D721Med (cell line): ENCODE data around the gene SLC44A3.

Source experiments
- DNase-seq: peaks from one replicate; pipeline ENCODE4 v3.0.0; 2011; ENCODE audit warnings: low spot score; ENCODE audit not compliant: insufficient read length
- FAIRE-seq: peaks from 2 replicates; lab custom pipeline; 2011; peaks lifted over from hg19 to GRCh38; lab: Jason Lieb, UNC
- CTCF ChIP-seq: IDR thresholded peaks from 2 replicates; pipeline ENCODE4 v1.5.1; 2012; ENCODE audit warnings: mild to moderate bottlenecking, control low read depth; ENCODE audit not compliant: insufficient read depth; ENCODE audit errors: missing control alignments

SLC44A3 gene

GRCh38 chr1:94883691-94884090 lies 63.5 kb downstream of the SLC44A3 start:
- no peak for FAIRE-seq
- no peak for DNase-seq
- no peak for TF ChIP-seq CTCF

GRCh38 chr1:94884106-94884505 lies 63.9 kb downstream of the SLC44A3 start:
- no peak for TF ChIP-seq CTCF
- DNase-seq, result no peak
- no peak for FAIRE-seq

- FAIRE-seq (no peak), DNase-seq (no peak)
- TF ChIP-seq CTCF, result no peak
Observed at GRCh38 chr1:94884507-94884906, 64.3 kb downstream of the SLC44A3 start.

GRCh38 chr1:94886361-94886760 lies 66.2 kb downstream of the SLC44A3 start:
- FAIRE-seq, result no peak

GRCh38 chr1:94887106-94887505 lies 66.9 kb downstream of the SLC44A3 start:
- FAIRE-seq, result no peak

More at GRCh38 chr1:94886361-94886760, 66.2 kb downstream of the SLC44A3 start:
- no peak for TF ChIP-seq CTCF
- DNase-seq, result no peak

GRCh38 chr1:94887603-94888171 lies 67.5 kb downstream of the SLC44A3 start:
- FAIRE-seq, result no peak
- TF ChIP-seq CTCF, result no peak
- DNase-seq, result no peak

More at GRCh38 chr1:94887106-94887505, 66.9 kb downstream of the SLC44A3 start:
- no peak for DNase-seq
- TF ChIP-seq CTCF, result no peak

- FAIRE-seq (no peak), DNase-seq (no peak)
- no peak for TF ChIP-seq CTCF
Observed at GRCh38 chr1:94888201-94888600, 68.0 kb downstream of the SLC44A3 start.
